Measurements from ENCODE around the gene ENOX1.

Gene ENOX1

GRCh38 chr13:43493496-43494000 is 293.2 kb downstream of the ENOX1 start:
- H3K27me3 ChIP-seq (ENCODE audit: control insufficient read depth in 1 of 2, insufficient read depth in 2 of 2, low read length in 2 of 2), result no peaks in the 10 kb centered on the region
- no peak overlapping the region for H3K4me3 ChIP-seq (ENCODE audit: low read depth in 1 of 2, low read length in 2 of 2)
- H3K9me3 ChIP-seq (ENCODE audit: low read length), result no peaks in the 10 kb centered on the region
- H3K36me3 ChIP-seq (ENCODE audit: insufficient read depth, low read length), result no peaks in the 10 kb centered on the region
- no peak overlapping the region for H3K27ac ChIP-seq (ENCODE audit: low read depth, low read length)
- H3K4me1 ChIP-seq (ENCODE audit: insufficient read depth, low read length), result peaks cover 14% of the 10 kb centered on the region
- no peak overlapping the region for H3K9ac ChIP-seq (ENCODE audit: low read length)

DNA sequence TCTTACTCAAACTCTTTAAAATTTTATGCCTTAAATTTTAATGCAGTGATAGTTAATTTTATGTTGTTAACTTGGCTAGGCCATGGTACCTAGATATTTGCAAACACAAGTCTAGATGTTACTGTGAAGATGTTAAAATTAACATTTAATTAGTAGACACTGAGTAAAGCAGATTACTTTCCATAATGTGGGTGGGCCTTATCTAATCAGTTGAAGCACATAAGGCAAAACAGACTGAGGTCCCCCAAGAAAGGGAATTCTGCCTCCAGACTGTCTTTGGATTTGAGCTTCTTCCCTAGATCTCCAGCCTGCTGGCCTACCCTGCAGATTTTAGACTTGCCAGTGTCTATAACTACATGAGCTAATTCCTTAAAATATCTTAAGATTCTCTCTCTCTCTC is 294.0 kb downstream of the ENOX1 start:
- Histone ChIP-seq H3K9ac (ENCODE audit: low read length) (no peak overlapping the region), H3K27me3 (ENCODE audit: control insufficient read depth in 1 of 2, insufficient read depth in 2 of 2, low read length in 2 of 2) (no peaks in the 10 kb centered on the region), H3K36me3 (ENCODE audit: insufficient read depth, low read length) (no peaks in the 10 kb centered on the region), H3K9me3 (ENCODE audit: low read length) (no peaks in the 10 kb centered on the region), H3K4me3 (ENCODE audit: low read depth in 1 of 2, low read length in 2 of 2) (no peak overlapping the region), H3K27ac (ENCODE audit: low read depth, low read length) (no peak overlapping the region), H3K4me1 (ENCODE audit: insufficient read depth, low read length) (peaks cover 22% of the 10 kb centered on the region)

DNA sequence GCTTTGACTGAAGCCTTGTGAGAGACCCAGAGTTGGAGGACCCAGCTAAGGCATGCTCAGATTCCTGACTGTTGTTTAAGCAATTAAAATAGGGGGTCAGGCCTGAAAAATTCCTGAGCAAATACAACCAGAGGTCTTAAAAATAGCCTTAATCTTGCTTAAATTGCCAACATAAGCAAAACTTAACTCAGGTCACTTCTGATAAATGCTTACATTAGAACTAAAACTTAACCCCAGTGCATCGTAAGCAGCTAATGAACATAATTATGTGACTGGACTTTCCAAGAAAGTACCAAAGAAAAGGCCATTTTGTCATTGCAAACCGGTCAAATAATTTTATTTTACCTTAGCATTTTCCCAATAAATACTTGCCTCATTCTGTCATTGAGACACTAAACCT is 294.5 kb downstream of the ENOX1 start:
- H3K4me1 ChIP-seq (ENCODE audit: insufficient read depth, low read length), result peaks cover 26% of the 10 kb centered on the region
- H3K9ac ChIP-seq (ENCODE audit: low read length), result no peak overlapping the region
- H3K27me3 ChIP-seq (ENCODE audit: control insufficient read depth in 1 of 2, insufficient read depth in 2 of 2, low read length in 2 of 2), result no peaks in the 10 kb centered on the region

GRCh38 chr13:43489233-43489632 is 297.5 kb downstream of the ENOX1 start:
- Histone ChIP-seq H3K4me1 (ENCODE audit: insufficient read depth, low read length) (peaks cover 25% of the 10 kb centered on the region), H3K36me3 (ENCODE audit: insufficient read depth, low read length) (no peaks in the 10 kb centered on the region), H3K27ac (ENCODE audit: low read depth, low read length) (peak overlapping the region; percentile 19), H3K9me3 (ENCODE audit: low read length) (no peaks in the 10 kb centered on the region), H3K4me3 (ENCODE audit: low read depth in 1 of 2, low read length in 2 of 2) (peak overlapping the region in 1 of 2 donors; percentile 9), H3K9ac (ENCODE audit: low read length) (no peak overlapping the region), H3K27me3 (ENCODE audit: control insufficient read depth in 1 of 2, insufficient read depth in 2 of 2, low read length in 2 of 2) (no peaks in the 10 kb centered on the region)

More for the DNA sequence above, 294.5 kb downstream of the ENOX1 start:
- Histone ChIP-seq H3K36me3 (ENCODE audit: insufficient read depth, low read length) (no peaks in the 10 kb centered on the region), H3K27ac (ENCODE audit: low read depth, low read length) (no peak overlapping the region), H3K9me3 (ENCODE audit: low read length) (no peaks in the 10 kb centered on the region), H3K4me3 (ENCODE audit: low read depth in 1 of 2, low read length in 2 of 2) (no peak overlapping the region)

DNA sequence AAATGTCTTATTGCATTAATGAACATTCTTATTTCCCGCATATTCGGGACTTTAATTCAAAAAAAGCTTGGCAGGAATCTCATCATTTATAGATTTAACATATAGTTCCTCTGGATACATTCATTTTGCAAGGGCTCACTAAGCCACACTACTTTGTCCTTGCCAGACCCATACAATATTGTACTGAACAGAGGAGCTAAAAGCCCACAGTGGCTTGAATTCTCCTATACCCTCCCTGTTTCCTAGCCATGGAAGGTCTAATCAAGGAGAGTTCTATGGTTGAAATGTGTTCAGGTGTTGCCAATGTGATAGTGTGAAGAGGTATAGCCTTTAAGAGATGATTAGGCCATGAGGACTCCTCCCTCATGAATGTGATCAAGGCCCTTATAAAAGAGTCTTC is 298.9 kb downstream of the ENOX1 start:
- H3K36me3 ChIP-seq (ENCODE audit: insufficient read depth, low read length), result no peaks in the 10 kb centered on the region
- no peaks in the 10 kb centered on the region for H3K9me3 ChIP-seq (ENCODE audit: low read length)
- peak overlapping the region; percentile 36 for H3K27ac ChIP-seq (ENCODE audit: low read depth, low read length)
- no peak overlapping the region for H3K9ac ChIP-seq (ENCODE audit: low read length)
- peaks cover 25% of the 10 kb centered on the region for H3K4me1 ChIP-seq (ENCODE audit: insufficient read depth, low read length)
- H3K27me3 ChIP-seq (ENCODE audit: control insufficient read depth in 1 of 2, insufficient read depth in 2 of 2, low read length in 2 of 2), result no peaks in the 10 kb centered on the region
- no peak overlapping the region for H3K4me3 ChIP-seq (ENCODE audit: low read depth in 1 of 2, low read length in 2 of 2)

GRCh38 chr13:43487461-43487860 is 299.3 kb downstream of the ENOX1 start:
- H3K9me3 ChIP-seq (ENCODE audit: low read length), result no peaks in the 10 kb centered on the region
- H3K27ac ChIP-seq (ENCODE audit: low read depth, low read length), result peak overlapping the region; percentile 36
- H3K27me3 ChIP-seq (ENCODE audit: control insufficient read depth in 1 of 2, insufficient read depth in 2 of 2, low read length in 2 of 2), result no peaks in the 10 kb centered on the region
- H3K4me1 ChIP-seq (ENCODE audit: insufficient read depth, low read length), result peaks cover 25% of the 10 kb centered on the region
- no peak overlapping the region for H3K4me3 ChIP-seq (ENCODE audit: low read depth in 1 of 2, low read length in 2 of 2)
- H3K36me3 ChIP-seq (ENCODE audit: insufficient read depth, low read length), result no peaks in the 10 kb centered on the region
- no peak overlapping the region for H3K9ac ChIP-seq (ENCODE audit: low read length)

GRCh38 chr13:43484432-43485225 is 302.1 kb downstream of the ENOX1 start:
- no peak overlapping the region for H3K4me3 ChIP-seq (ENCODE audit: low read depth in 1 of 2, low read length in 2 of 2)
- H3K36me3 ChIP-seq (ENCODE audit: insufficient read depth, low read length), result no peaks in the 10 kb centered on the region
- H3K27ac ChIP-seq (ENCODE audit: low read depth, low read length), result no peak overlapping the region

DNA sequence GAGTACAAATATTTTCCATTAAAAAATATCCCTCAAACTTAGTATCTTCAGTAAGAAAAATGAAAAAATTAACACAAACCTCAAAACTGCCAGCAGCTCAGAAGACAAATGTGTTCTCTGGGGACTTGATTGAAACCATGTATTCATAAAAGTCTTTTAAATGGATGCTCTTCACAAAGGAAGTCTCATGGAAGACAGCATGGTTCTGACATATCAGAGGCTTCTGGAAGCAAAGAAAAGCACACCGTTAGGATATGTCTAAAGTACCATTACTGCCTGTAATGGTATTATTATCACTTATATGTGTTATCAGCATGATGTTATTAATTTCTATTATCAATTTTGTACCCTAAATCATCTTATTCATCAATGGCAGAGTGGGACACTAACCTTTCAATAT is 302.8 kb downstream of the ENOX1 start:
- no peak overlapping the region for H3K27ac ChIP-seq (ENCODE audit: low read depth, low read length)
- peaks cover 25% of the 10 kb centered on the region for H3K4me1 ChIP-seq (ENCODE audit: insufficient read depth, low read length)
- no peak overlapping the region for H3K9ac ChIP-seq (ENCODE audit: low read length)
- no peaks in the 10 kb centered on the region for H3K36me3 ChIP-seq (ENCODE audit: insufficient read depth, low read length)
- H3K4me3 ChIP-seq (ENCODE audit: low read depth in 1 of 2, low read length in 2 of 2), result no peak overlapping the region
- no peaks in the 10 kb centered on the region for H3K9me3 ChIP-seq (ENCODE audit: low read length)
- no peaks in the 10 kb centered on the region for H3K27me3 ChIP-seq (ENCODE audit: control insufficient read depth in 1 of 2, insufficient read depth in 2 of 2, low read length in 2 of 2)

More at GRCh38 chr13:43484432-43485225, 302.1 kb downstream of the ENOX1 start:
- no peaks in the 10 kb centered on the region for H3K27me3 ChIP-seq (ENCODE audit: control insufficient read depth in 1 of 2, insufficient read depth in 2 of 2, low read length in 2 of 2)
- no peak overlapping the region for H3K9ac ChIP-seq (ENCODE audit: low read length)
- H3K9me3 ChIP-seq (ENCODE audit: low read length), result no peaks in the 10 kb centered on the region
- H3K4me1 ChIP-seq (ENCODE audit: insufficient read depth, low read length), result peaks cover 32% of the 10 kb centered on the region

GRCh38 chr13:43482641-43483040 is 304.1 kb downstream of the ENOX1 start:
- Histone ChIP-seq H3K27ac (ENCODE audit: low read depth, low read length) (peak overlapping the region; percentile 33), H3K36me3 (ENCODE audit: insufficient read depth, low read length) (no peaks in the 10 kb centered on the region), H3K9me3 (ENCODE audit: low read length) (no peaks in the 10 kb centered on the region), H3K4me3 (ENCODE audit: low read depth in 1 of 2, low read length in 2 of 2) (no peak overlapping the region), H3K9ac (ENCODE audit: low read length) (no peak overlapping the region), H3K4me1 (ENCODE audit: insufficient read depth, low read length) (peaks cover 18% of the 10 kb centered on the region), H3K27me3 (ENCODE audit: control insufficient read depth in 1 of 2, insufficient read depth in 2 of 2, low read length in 2 of 2) (no peaks in the 10 kb centered on the region)

DNA sequence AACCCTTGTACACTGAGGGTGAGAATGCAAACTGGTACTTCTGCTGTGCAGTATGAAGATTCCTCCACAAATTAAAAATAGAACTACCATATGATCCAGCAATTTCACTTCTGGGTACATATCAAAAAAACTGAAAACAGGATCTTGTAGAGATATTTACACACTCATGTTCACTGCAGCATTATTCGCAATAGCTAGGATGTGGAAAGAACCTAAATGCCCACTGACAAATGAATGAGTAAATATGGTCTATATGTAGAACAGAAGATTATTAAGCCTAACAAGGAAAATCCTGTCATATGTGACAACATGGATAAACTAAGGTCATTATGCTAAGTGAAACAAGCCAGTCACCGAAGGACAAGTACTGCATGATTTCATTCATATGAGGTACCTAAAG is 304.7 kb downstream of the ENOX1 start:
- peaks cover 18% of the 10 kb centered on the region for H3K4me1 ChIP-seq (ENCODE audit: insufficient read depth, low read length)
- no peak overlapping the region for H3K9ac ChIP-seq (ENCODE audit: low read length)
- no peaks in the 10 kb centered on the region for H3K9me3 ChIP-seq (ENCODE audit: low read length)
- no peak overlapping the region for H3K27ac ChIP-seq (ENCODE audit: low read depth, low read length)
- H3K27me3 ChIP-seq (ENCODE audit: control insufficient read depth in 1 of 2, insufficient read depth in 2 of 2, low read length in 2 of 2), result no peaks in the 10 kb centered on the region
- no peak overlapping the region for H3K4me3 ChIP-seq (ENCODE audit: low read depth in 1 of 2, low read length in 2 of 2)
- no peaks in the 10 kb centered on the region for H3K36me3 ChIP-seq (ENCODE audit: insufficient read depth, low read length)

GRCh38 chr13:43478902-43479301 is 307.9 kb downstream of the ENOX1 start:
- no peak overlapping the region for H3K4me3 ChIP-seq (ENCODE audit: low read depth in 1 of 2, low read length in 2 of 2)
- H3K36me3 ChIP-seq (ENCODE audit: insufficient read depth, low read length), result no peaks in the 10 kb centered on the region
- H3K4me1 ChIP-seq (ENCODE audit: insufficient read depth, low read length), result peaks cover 18% of the 10 kb centered on the region
- no peak overlapping the region for H3K27ac ChIP-seq (ENCODE audit: low read depth, low read length)
- H3K9ac ChIP-seq (ENCODE audit: low read length), result no peak overlapping the region
- H3K27me3 ChIP-seq (ENCODE audit: control insufficient read depth in 1 of 2, insufficient read depth in 2 of 2, low read length in 2 of 2), result no peaks in the 10 kb centered on the region
- H3K9me3 ChIP-seq (ENCODE audit: low read length), result no peaks in the 10 kb centered on the region

DNA sequence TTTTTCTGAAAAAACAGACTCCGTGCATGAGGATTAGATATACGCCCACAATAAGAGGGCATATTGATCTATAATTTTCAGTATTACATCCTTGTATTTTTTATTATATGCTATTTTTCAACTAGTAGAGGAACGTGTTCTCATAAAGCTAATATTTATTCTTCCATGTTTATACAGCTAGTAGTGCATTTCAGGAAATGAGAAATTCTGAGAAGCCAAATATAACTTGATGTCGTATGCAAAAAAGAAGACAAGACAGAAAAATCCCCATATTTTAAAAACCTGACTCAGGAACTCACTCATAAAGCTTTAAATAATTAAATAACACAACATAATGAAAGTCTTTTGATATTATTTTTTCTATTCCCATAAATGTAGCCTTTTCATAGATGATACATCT is 308.6 kb downstream of the ENOX1 start:
- Histone ChIP-seq H3K9me3 (ENCODE audit: low read length) (no peaks in the 10 kb centered on the region), H3K36me3 (ENCODE audit: insufficient read depth, low read length) (no peaks in the 10 kb centered on the region), H3K27ac (ENCODE audit: low read depth, low read length) (no peak overlapping the region), H3K9ac (ENCODE audit: low read length) (no peak overlapping the region), H3K4me3 (ENCODE audit: low read depth in 1 of 2, low read length in 2 of 2) (no peak overlapping the region), H3K27me3 (ENCODE audit: control insufficient read depth in 1 of 2, insufficient read depth in 2 of 2, low read length in 2 of 2) (no peaks in the 10 kb centered on the region), H3K4me1 (ENCODE audit: insufficient read depth, low read length) (peaks cover 22% of the 10 kb centered on the region)
